ENCODE data around the gene BIN1. TPM values are rescaled to one million over a fixed set of nuclear protein-coding genes. Genes with fewer than 3 reads are reported as not detected.

BIN1 gene
- total RNA-seq, 2 donors from 2014 or later = 24.9 to 30.1 TPM

DNA sequence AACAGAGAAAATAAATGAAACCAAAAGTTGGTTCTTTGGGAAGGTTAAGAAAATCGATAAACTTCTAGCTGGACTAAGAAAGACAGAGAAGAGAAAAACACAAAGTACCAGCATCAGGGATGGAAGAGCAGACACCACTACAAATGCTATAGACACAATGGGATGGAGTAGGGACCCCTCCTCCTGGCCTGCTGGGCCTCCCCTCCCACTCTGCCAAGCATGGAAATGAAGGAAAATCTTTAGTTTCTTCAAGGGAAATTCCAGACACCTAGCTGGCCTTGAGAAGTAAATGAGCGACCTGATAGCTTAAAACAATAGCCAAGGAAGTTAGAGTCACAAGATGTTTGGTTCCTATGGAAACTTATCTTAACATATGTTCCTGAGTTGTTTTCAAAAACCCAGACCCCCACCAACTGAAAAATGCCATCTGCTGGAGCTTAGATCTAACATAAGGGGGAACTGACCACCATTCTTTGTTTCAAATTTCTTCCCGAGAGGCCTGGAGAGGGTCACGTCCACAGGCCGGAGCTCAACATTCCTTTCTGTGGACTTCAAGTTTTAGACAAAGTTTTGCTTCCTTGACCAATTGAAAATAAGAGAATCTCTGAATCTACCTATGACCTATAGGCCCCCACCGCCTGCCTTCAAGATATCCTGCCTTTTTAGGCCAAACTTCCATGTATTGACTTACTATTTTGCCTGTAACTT lies 101.9 kb downstream of the BIN1 start:
- no peaks in the 10 kb centered on the region for H3K27me3 ChIP-seq (replicated peaks; ENCODE audit: insufficient read depth)
- H3K4me3 ChIP-seq = no peak overlapping the region
- no peak for DNase-seq (ENCODE audit: low spot score)
- no peaks in the 10 kb centered on the region for H3K4me1 ChIP-seq (ENCODE audit: control insufficient read depth in 1 of 2, low read depth in 2 of 2)
- TF ChIP-seq, protein P1, sequence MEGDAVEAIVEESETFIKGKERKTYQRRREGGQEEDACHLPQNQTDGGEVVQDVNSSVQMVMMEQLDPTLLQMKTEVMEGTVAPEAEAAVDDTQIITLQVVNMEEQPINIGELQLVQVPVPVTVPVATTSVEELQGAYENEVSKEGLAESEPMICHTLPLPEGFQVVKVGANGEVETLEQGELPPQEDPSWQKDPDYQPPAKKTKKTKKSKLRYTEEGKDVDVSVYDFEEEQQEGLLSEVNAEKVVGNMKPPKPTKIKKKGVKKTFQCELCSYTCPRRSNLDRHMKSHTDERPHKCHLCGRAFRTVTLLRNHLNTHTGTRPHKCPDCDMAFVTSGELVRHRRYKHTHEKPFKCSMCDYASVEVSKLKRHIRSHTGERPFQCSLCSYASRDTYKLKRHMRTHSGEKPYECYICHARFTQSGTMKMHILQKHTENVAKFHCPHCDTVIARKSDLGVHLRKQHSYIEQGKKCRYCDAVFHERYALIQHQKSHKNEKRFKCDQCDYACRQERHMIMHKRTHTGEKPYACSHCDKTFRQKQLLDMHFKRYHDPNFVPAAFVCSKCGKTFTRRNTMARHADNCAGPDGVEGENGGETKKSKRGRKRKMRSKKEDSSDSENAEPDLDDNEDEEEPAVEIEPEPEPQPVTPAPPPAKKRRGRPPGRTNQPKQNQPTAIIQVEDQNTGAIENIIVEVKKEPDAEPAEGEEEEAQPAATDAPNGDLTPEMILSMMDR (IDR thresholded peaks at IDR 0.05) = no peak
- peaks cover under 1% of the 10 kb centered on the region for H3K9me3 ChIP-seq
- no peak for ATAC-seq (ENCODE audit: insufficient number of reproducible peaks, low FRiP score, low read depth)
- H3K27ac ChIP-seq = no peak overlapping the region
- no peaks in the 10 kb centered on the region for H3K36me3 ChIP-seq

DNA sequence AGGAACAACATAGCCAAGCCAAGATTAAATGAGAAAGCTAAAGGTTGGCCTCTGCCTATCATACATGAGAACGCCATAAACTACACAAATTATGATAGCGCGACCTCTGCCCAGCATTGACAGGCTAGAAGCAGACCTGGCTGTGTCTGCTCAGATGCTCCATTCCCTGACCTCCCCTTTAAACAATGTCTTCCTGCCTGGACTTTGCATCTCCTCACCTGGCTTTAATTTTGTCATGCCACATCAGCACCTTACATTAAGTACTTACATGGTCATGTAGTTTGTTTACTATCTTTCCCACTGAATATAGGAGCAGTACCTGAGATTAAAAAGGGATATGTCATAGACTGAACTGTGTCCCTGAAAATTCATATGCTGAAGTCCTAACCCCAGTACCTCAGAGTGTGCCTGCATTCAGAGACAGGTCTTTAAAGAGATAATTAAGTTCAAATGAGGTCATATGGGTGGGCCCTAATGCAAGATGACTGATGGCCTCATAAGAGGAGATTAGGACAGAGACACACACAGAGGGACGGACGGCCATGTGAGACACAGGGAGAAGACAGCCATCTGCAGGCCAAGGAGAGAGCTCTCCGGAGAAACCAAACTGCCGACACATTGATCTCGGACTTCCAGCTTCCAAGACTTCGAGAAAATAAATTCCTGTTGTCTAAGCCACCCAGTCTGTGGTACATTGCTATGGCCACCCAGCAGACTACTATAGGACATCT lies 103.7 kb downstream of the BIN1 start:
- Histone ChIP-seq H3K9me3 (no peaks in the 10 kb centered on the region), H3K4me3 (no peak overlapping the region), H3K27ac (no peak overlapping the region), H3K4me1 (ENCODE audit: control insufficient read depth in 1 of 2, low read depth in 2 of 2) (no peaks in the 10 kb centered on the region), H3K27me3 (replicated peaks; ENCODE audit: insufficient read depth) (no peaks in the 10 kb centered on the region), H3K36me3 (no peaks in the 10 kb centered on the region)
- DNase-seq (ENCODE audit: low spot score) (no peak), ATAC-seq (ENCODE audit: insufficient number of reproducible peaks, low FRiP score, low read depth) (no peak)
- TF ChIP-seq, protein P1 (IDR thresholded peaks at IDR 0.05) = no peak

DNA sequence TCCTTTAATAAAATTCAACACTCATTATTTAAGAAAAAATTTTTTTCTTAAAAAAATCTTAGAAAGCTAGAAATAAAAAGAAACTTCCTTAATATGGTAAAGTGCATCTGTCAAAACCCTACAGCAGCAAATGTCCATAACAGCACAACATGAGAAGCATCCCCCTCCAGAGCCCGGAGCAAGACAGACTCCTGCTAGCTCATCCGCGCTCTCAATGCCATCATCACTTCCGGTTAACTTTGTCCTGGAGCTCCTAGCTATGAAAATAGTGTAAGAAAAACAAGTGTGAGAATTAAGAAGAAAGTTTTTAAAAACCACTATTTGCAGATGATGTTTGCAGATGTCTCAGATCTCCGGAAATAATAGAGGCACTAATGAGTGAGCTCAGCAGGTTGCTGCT lies 105.2 kb downstream of the BIN1 start:
- no peak for ATAC-seq (ENCODE audit: insufficient number of reproducible peaks, low FRiP score, low read depth)
- no peaks in the 10 kb centered on the region for H3K36me3 ChIP-seq

DNA sequence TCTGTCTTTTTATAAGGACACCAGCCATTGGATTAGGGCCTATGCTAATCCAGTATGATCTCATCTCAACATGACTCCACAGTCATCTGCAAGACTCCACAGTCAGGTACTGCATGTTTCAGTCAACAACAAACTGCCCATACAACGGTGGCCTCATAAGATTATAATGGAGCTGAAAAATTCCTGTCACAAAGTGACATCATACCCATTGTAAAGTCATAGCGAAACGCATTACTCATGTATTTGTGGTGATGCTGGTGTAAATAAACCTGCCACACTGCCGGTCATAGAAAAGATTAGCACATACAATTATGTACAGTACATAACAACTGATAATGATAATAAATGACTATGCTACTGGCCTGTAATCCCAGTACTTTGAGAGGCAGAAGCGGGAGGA lies 106.0 kb downstream of the BIN1 start:
- Histone ChIP-seq H3K27me3 (replicated peaks; ENCODE audit: insufficient read depth) (no peaks in the 10 kb centered on the region), H3K9me3 (no peaks in the 10 kb centered on the region), H3K27ac (no peak overlapping the region), H3K4me1 (ENCODE audit: control insufficient read depth in 1 of 2, low read depth in 2 of 2) (no peaks in the 10 kb centered on the region), H3K36me3 (no peaks in the 10 kb centered on the region), H3K4me3 (no peak overlapping the region)
- TF ChIP-seq, protein P1 (IDR thresholded peaks at IDR 0.05) = no peak
- ATAC-seq (ENCODE audit: insufficient number of reproducible peaks, low FRiP score, low read depth) = no peak
- DNase-seq (ENCODE audit: low spot score) = no peak

More for the DNA sequence above, 105.2 kb downstream of the BIN1 start:
- Histone ChIP-seq H3K4me3 (no peak overlapping the region), H3K9me3 (no peaks in the 10 kb centered on the region), H3K4me1 (ENCODE audit: control insufficient read depth in 1 of 2, low read depth in 2 of 2) (no peaks in the 10 kb centered on the region), H3K27me3 (replicated peaks; ENCODE audit: insufficient read depth) (no peaks in the 10 kb centered on the region), H3K27ac (no peak overlapping the region)
- TF ChIP-seq, protein P1 (IDR thresholded peaks at IDR 0.05) = no peak
- no peak for DNase-seq (ENCODE audit: low spot score)

DNA sequence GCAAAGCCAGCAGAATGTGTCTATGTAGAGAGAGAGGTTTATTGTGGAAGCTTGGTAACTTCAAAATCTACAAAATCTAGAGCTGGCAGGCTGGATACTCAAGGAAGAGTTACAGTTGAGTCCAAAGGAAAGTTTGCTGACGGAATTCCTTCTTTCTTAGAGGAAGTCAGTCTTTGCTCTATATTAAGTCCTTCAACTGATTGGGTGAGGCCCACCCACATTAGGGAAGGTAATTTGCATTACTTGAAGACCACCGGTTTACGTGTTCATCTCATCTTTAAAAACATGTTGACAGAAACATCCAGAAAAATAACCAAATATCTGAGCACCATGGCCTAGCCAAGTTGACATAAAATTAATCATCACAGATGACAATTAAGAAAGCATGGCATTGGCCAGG lies 106.8 kb downstream of the BIN1 start:
- no peak for ATAC-seq (ENCODE audit: insufficient number of reproducible peaks, low FRiP score, low read depth)
- Histone ChIP-seq H3K27ac (no peak overlapping the region), H3K4me3 (no peak overlapping the region), H3K9me3 (no peaks in the 10 kb centered on the region), H3K36me3 (no peaks in the 10 kb centered on the region), H3K27me3 (replicated peaks; ENCODE audit: insufficient read depth) (no peaks in the 10 kb centered on the region), H3K4me1 (ENCODE audit: control insufficient read depth in 1 of 2, low read depth in 2 of 2) (no peaks in the 10 kb centered on the region)
- TF ChIP-seq, protein P1 (IDR thresholded peaks at IDR 0.05) = no peak
- no peak for DNase-seq (ENCODE audit: low spot score)
